NAMALWA (cell line): ENCODE results near the gene CHD6.
"Not testable (repeated sequence)": the region's sequence is repeated elsewhere in the genome, so short reads cannot be mapped to it uniquely, and the experiment has no call there.

Experiments
- DNase-seq: peaks from one replicate; pipeline ENCODE4 v3.0.0-alpha.2; 2015; ENCODE audit warnings: low spot score

CHD6 gene

GRCh38 chr20:41540918-41541317 is 77.3 kb downstream of the CHD6 start:
- no peak for DNase-seq

- no peak for DNase-seq
These were observed 77.7 kb downstream of the CHD6 start for GRCh38 chr20:41540459-41540858.

GRCh38 chr20:41538810-41539596 is 79.2 kb downstream of the CHD6 start:
- DNase-seq = no peak

GRCh38 chr20:41537865-41538264 is 80.3 kb downstream of the CHD6 start:
- no peak for DNase-seq

GRCh38 chr20:41535551-41535950 is 82.6 kb downstream of the CHD6 start:
- DNase-seq = not testable (repeated sequence)

GRCh38 chr20:41534842-41535241 is 83.3 kb downstream of the CHD6 start:
- no peak for DNase-seq

GRCh38 chr20:41534170-41534569 is 84.0 kb downstream of the CHD6 start:
- DNase-seq = no peak

- no peak for DNase-seq
These were observed 84.5 kb downstream of the CHD6 start for GRCh38 chr20:41533537-41534136.

- DNase-seq = no peak
These were observed 85.2 kb downstream of the CHD6 start for GRCh38 chr20:41532935-41533334.

- DNase-seq = no peak
These were observed 86.5 kb downstream of the CHD6 start for GRCh38 chr20:41531518-41532275.

DNA sequence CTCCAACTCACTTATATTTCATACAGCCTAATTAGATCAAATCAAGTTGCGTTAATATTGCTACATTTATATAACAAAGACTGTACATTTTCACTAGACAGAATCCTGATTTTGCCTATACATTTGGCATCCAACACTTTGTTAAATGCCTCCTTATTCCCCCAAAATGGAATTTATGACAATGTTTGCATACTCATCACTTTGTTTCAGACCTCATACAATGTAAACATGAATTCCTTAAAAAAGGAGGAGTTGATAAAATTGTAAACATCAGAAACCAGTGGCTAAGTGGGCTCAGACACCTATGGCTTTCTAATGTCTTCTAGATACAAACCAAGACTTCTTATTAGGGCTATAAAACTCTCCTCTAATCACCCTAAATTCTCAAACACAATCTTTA is 87.3 kb downstream of the CHD6 start:
- DNase-seq = no peak

- DNase-seq = no peak
These were observed 91.8 kb downstream of the CHD6 start for GRCh38 chr20:41526327-41526726.

- DNase-seq = no peak
These were observed 93.1 kb downstream of the CHD6 start for GRCh38 chr20:41524980-41525613.

DNA sequence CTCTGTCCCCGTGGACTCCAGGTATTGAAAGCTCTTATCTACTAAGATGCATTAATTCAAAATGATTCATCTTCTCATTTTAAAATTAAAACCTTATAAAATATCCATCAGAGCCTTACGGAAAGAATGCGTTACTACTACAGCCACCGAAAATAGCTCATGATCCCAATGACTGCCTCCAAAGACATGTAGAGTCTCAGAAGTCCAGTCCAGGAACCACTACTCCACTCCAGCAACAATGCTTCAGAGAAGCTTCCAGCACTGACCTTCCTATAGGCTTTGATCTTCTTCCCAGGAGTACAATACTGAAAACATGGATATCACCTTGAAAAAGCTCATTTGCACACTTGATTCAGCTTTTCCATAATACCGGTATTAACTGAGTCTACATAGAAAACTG is 94.3 kb downstream of the CHD6 start:
- DNase-seq = no peak

DNA sequence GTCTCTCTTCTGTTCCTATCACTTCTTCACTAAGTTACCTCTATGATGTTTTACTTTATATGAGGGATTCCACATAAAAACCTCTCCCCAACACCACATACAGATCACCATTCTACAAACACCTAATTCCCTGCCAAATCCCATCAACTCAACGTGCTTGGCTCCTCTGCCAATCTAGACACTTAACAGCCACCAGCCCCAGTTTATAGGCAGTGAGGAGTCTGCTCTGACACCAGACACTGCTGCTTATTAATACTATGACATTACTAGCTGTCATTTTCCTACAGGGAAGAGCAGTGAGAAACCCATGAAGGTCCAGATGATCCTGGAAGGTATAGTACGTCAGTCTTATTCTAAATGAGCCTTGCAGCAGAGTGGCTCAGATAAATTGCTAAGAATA is 104.3 kb downstream of the CHD6 start:
- no peak for DNase-seq

GRCh38 chr20:41512624-41513023 is 105.6 kb downstream of the CHD6 start:
- DNase-seq = no peak

- no peak for DNase-seq
These were observed 107.2 kb downstream of the CHD6 start for GRCh38 chr20:41510847-41511450.

DNA sequence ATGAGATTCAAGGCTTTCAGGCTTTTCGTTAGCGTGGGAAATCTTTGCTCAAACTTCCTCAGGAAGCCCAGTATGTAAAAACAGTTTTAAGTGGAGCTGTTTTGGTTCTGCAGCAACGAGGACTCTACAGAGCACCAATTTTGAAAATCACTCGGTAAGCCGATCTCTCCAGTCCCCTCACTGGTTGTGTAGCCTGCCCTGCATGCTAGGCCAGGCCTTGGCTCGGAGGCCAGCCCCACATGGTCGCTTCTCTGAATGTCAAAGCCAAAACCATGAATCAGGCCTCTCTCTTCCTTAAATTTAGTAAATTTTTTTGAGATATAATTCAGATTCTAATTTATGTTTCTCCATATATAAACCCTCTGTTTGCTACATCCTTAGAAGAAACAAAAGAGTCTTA is 108.0 kb downstream of the CHD6 start:
- DNase-seq = no peak

DNA sequence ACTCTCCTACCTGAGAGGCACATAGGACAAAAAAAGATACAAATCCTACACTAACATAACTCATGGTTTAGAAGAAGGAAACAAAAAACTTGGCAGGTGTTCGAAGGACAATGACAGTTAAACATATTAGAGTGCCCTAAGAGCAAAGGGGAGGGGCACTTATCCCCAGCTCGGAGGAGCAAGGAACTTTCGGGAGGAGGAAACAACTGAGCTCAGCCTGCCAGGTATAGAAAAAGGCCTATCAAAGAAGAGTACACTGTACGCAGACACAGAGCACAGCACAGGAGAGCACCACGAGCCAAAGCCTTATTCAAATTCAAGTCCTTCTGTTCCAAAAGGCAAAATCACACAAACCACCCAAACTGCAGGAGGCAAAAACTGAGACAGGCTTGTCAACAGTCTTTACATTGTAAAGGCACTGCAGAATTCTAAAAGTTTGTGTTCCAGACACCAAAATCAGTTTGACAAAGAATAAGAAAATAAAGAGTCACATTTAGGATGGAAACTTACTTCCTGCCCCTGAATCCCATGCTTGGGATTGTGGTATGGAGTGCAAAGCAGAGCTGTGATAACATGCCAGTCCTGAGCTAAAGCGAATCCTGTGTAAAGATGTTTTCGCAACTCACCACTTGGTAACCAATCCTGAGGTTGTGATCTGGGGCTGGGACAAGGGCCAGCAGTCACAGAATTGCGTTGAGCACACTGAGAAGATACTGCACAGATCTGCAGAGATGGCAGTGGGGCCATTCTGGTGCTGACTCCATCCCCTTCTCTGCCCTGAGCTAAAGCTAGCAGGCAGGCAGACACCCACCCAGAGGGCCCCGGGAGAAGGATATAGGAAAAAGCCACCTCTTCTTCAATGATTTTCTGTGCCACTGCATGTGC is 108.6 kb downstream of the CHD6 start:
- no peak for DNase-seq

DNA sequence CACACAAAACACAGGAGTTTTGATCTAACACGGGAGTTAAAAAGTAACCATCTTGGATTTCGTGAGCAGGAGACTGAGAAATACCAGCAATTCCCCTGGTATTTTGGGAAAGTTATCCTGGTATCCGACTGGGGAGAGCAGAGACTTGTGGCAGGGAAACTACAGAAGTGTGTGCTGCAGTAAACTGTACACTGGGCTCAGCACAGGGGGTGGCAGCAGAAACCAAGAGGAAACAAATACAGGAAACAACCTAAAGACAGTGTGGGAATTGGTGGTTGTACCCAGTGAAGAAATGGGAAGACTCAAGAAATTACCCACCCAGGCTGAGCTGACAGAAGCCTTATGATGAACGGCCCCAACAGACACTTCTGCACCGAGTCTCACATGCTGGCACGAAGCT is 109.8 kb downstream of the CHD6 start:
- DNase-seq = no peak

- no peak for DNase-seq
These were observed 110.3 kb downstream of the CHD6 start for GRCh38 chr20:41507851-41508250.
